CD14-positive monocyte (primary cell): ENCODE measurements around the gene STK32B. TPM values are rescaled to one million over a fixed set of nuclear protein-coding genes. Genes with fewer than 3 reads are reported as not detected.

Experiments
- DNase-seq, 3 donors: peaks; one replicate each; pipeline ENCODE4 v3.0.0-alpha.2; 2011 to 2022
- H2AFZ ChIP-seq: 2 replicates; pipeline ENCODE4 v1.6.0; 2012; ENCODE audit warnings: mild to moderate bottlenecking, low read depth, low read length, inconsistent platforms; ENCODE audit not compliant: insufficient read depth, poor library complexity, severe bottlenecking
- H3K27ac ChIP-seq, 2 donors: 1 replicate in 1 of 2; 2 replicates in 1 of 2; pipeline ENCODE4 v1.5.1; 2012 to 2013; ENCODE audit warnings: low read length in 2 of 2, control low read depth in 1 of 2, inconsistent platforms in 1 of 2, low read depth in 1 of 2, mild to moderate bottlenecking in 1 of 2
- H3K27me3 ChIP-seq, 2 donors: one replicate each; pipeline versions ENCODE4 v1.6.0 to v1.6.1; 2011 to 2013; ENCODE audit warnings: low read length in 2 of 2; ENCODE audit not compliant: control insufficient read depth in 2 of 2, insufficient read depth in 2 of 2
- H3K36me3 ChIP-seq, 2 donors: replicated peaks in 1 of 2; 1 replicate in 1 of 2; 2 replicates in 1 of 2; pipeline versions ENCODE4 v1.5.1 to v1.6.1; 2012 to 2013; ENCODE audit warnings: low read length in 2 of 2, control low read depth in 1 of 2, inconsistent platforms in 1 of 2, mild to moderate bottlenecking in 1 of 2; ENCODE audit not compliant: insufficient read depth in 2 of 2, control insufficient read depth in 1 of 2
- H3K4me1 ChIP-seq, 2 donors: 1 replicate in 1 of 2; 2 replicates in 1 of 2; pipeline versions ENCODE4 v1.5.1 to v1.6.1; 2012 to 2013; ENCODE audit warnings: low read length in 2 of 2, control low read depth in 1 of 2, inconsistent platforms in 1 of 2, mild to moderate bottlenecking in 1 of 2, moderate library complexity in 1 of 2; ENCODE audit not compliant: insufficient read depth in 2 of 2, control insufficient read depth in 1 of 2
- H3K4me2 ChIP-seq: replicated peaks from 2 replicates; pipeline ENCODE3; 2012; ENCODE audit warnings: low read length, moderate library complexity, mild to moderate bottlenecking; ENCODE audit not compliant: poor library complexity, severe bottlenecking; ENCODE audit errors: extremely low read depth
- H3K4me3 ChIP-seq, 3 experiments: fragments of 200-600 bp in 1 of 3; sonication (generic) in 1 of 3; replicated peaks in 1 of 3; 1 replicate in 2 of 3; 2 replicates in 1 of 3; pipeline ENCODE4 v1.5.1; 2011 to 2013; ENCODE audit warnings: low read length in 3 of 3, mild to moderate bottlenecking in 3 of 3, control low read depth in 2 of 3, low read depth in 2 of 3, inconsistent platforms in 1 of 3, moderate library complexity in 1 of 3
- H3K79me2 ChIP-seq: 2 replicates; pipeline ENCODE4 v1.6.0; 2012; ENCODE audit warnings: mild to moderate bottlenecking, control low read depth, inconsistent platforms, low read length, moderate library complexity; ENCODE audit not compliant: insufficient read depth
- H3K9ac ChIP-seq: 2 replicates; pipeline ENCODE4 v1.6.0; 2017; ENCODE audit warnings: low read length, mild to moderate bottlenecking; ENCODE audit not compliant: insufficient read depth, poor library complexity, severe bottlenecking
- H3K9me3 ChIP-seq, 2 donors: replicated peaks in 1 of 2; 1 replicate in 1 of 2; 2 replicates in 1 of 2; pipeline versions ENCODE4 v1.5.1 to v1.6.1; 2012 to 2013; ENCODE audit warnings: low read length in 2 of 2, control low read depth in 1 of 2; ENCODE audit not compliant: control insufficient read depth in 1 of 2, insufficient read depth in 1 of 2
- H4K20me1 ChIP-seq: 2 replicates; pipeline ENCODE4 v1.6.0; 2012; ENCODE audit warnings: mild to moderate bottlenecking, low read length, control low read depth, moderate library complexity; ENCODE audit not compliant: insufficient read depth
- H3K27ac Mint-ChIP-seq, 7 donors: one replicate each; pipeline ENCODE4 v1.8.0; 2020; ENCODE audit warnings: mild to moderate bottlenecking in 7 of 7, mixed read lengths in 7 of 7, moderate library complexity in 6 of 7, inconsistent platforms in 2 of 7
- H3K27me3 Mint-ChIP-seq, 3 donors: one replicate each; pipeline ENCODE4 v1.8.0; 2021 to 2022; ENCODE audit warnings: low read depth in 3 of 3, mild to moderate bottlenecking in 3 of 3, mixed read lengths in 3 of 3, moderate library complexity in 3 of 3, inconsistent platforms in 1 of 3
- H3K36me3 Mint-ChIP-seq, 2 donors: one replicate each; pipeline ENCODE4 v1.8.0; 2020; ENCODE audit warnings: mixed read lengths in 2 of 2, inconsistent platforms in 1 of 2, mild to moderate bottlenecking in 1 of 2
- H3K4me1 Mint-ChIP-seq: one replicate; pipeline ENCODE4 v1.8.0; 2020; ENCODE audit warnings: mild to moderate bottlenecking, mixed read lengths
- H3K4me3 Mint-ChIP-seq, 2 donors: one replicate each; pipeline ENCODE4 v1.8.0; 2020; ENCODE audit warnings: mild to moderate bottlenecking in 2 of 2, mixed read lengths in 2 of 2, moderate library complexity in 1 of 2
- H3K9me3 Mint-ChIP-seq, 7 donors: one replicate each; pipeline ENCODE4 v1.8.0; 2020 to 2022; ENCODE audit warnings: mixed read lengths in 7 of 7, mild to moderate bottlenecking in 6 of 7, moderate library complexity in 6 of 7, inconsistent platforms in 2 of 7
- WGBS: methylation state at CpG from one replicate; pipeline ENCODE4 v1.1.5; 2013; ENCODE audit warnings: missing lambda C conversion rate; ENCODE audit not compliant: insufficient coverage; 5-methylcytosine and 5-hydroxymethylcytosine counted together
- intact Hi-C, 2 donors: fragments of 100-400 bp; cut with micrococcal nuclease; formaldehyde crosslinking; loops; one replicate each; pipeline versions ENCODE4 v1.15.0 to v1.15.1; 2023
- polyA plus RNA-seq, 3 donors: library from polyadenylated mRNA; depleted of rRNA in 1 of 3; unstranded in 2 of 3; stranded (reverse) in 1 of 3; fragments of 300-500 nt in 2 of 3; fragments of >200 nt in 1 of 3; fragmentation: Illumina TruSeq in 2 of 3; gene quantifications; 1 replicate in 2 of 3; 2 replicates in 1 of 3; pipeline ENCODE4 v1.2.3, GENCODE V29; 2012 to 2021
- TF ChIP-seq, protein P1 (sequence below): fragments of 200-600 bp; IDR thresholded peaks from one replicate; pipeline ENCODE4 v1.8.0; 2022; ENCODE audit warnings: antibody characterized with exemption, mild to moderate bottlenecking

The STK32B gene
- polyA plus RNA-seq, 3 donors, result 0.61 to 1.7 (median 0.75) TPM

DNA sequence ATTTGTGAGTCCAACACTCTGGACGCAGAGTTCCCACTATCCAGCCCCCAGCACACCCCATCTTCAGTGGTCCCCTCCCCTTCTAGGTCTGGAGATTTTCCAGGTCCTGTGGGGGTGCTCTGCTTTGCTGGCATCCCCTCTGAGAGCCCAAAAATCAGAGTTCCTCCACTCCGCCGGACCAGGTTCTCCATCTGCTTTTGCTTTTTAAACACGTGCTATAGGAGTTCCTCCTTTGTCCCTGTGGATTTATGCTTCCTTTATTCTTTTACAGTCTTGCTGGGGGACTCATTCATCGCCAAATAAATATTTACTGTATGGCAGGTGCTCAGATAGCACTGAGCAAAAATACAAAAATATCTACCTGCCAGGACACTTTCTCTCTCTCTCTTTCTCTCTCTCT lies 324.7 kb downstream of the STK32B start:
- no peak for DNase-seq
- no peak overlapping the region for H3K4me2 ChIP-seq
- H3K9me3 ChIP-seq, result peaks cover 5 to 23% of the 10 kb centered on the region in 2 donors
- 100% methylated on average over 1 of the region's 5 CpGs for WGBS
- H3K79me2 ChIP-seq, result no peaks in the 10 kb centered on the region
- intact Hi-C loops, result no loop called here
- no peaks in the 10 kb centered on the region for H3K36me3 Mint-ChIP-seq
- H3K4me1 Mint-ChIP-seq, result no peaks in the 10 kb centered on the region
- no peak overlapping the region for H3K9ac ChIP-seq
- H3K36me3 ChIP-seq, result no peaks in the 10 kb centered on the region
- H4K20me1 ChIP-seq, result no peaks in the 10 kb centered on the region
- no peaks in the 10 kb centered on the region for H3K4me1 ChIP-seq
- H3K27me3 ChIP-seq, result no peaks in the 10 kb centered on the region
- no peak overlapping the region for H3K27ac ChIP-seq
- H3K9me3 Mint-ChIP-seq, result peaks cover 10 to 35% (median 15%) of the 10 kb centered on the region in 7 donors
- peaks cover 0 to 2% (median 0%) of the 10 kb centered on the region in 3 donors for H3K27me3 Mint-ChIP-seq
- H3K4me3 Mint-ChIP-seq, result no peak overlapping the region
- H3K4me3 ChIP-seq, result no peak overlapping the region
- no peak overlapping the region for H2AFZ ChIP-seq
- H3K27ac Mint-ChIP-seq, result no peak overlapping the region
- TF ChIP-seq, protein P1, sequence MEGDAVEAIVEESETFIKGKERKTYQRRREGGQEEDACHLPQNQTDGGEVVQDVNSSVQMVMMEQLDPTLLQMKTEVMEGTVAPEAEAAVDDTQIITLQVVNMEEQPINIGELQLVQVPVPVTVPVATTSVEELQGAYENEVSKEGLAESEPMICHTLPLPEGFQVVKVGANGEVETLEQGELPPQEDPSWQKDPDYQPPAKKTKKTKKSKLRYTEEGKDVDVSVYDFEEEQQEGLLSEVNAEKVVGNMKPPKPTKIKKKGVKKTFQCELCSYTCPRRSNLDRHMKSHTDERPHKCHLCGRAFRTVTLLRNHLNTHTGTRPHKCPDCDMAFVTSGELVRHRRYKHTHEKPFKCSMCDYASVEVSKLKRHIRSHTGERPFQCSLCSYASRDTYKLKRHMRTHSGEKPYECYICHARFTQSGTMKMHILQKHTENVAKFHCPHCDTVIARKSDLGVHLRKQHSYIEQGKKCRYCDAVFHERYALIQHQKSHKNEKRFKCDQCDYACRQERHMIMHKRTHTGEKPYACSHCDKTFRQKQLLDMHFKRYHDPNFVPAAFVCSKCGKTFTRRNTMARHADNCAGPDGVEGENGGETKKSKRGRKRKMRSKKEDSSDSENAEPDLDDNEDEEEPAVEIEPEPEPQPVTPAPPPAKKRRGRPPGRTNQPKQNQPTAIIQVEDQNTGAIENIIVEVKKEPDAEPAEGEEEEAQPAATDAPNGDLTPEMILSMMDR, result no peak

DNA sequence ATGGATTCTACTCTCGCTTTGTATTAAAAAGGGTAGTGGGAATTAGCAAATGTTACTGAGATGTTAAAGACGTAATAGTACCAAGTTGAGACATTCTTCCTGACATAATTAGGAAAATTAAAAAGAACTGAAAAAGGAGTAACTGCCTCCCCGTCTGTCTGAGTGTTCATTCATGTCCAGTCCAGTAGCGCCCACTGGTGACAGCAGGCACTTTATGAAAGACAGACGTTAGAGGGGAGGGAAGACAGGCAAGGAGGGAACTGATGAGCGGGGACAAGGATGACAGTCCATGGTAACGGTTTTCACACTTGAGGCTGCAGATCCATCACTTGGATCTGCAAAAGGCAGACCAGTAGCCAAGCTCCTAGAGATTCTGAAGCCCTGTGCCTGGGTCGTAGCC lies 326.7 kb downstream of the STK32B start:
- TF ChIP-seq, protein P1, result no peak
- intact Hi-C loops, result no loop called here
- no peak overlapping the region for H3K4me3 Mint-ChIP-seq
- H3K36me3 Mint-ChIP-seq, result no peaks in the 10 kb centered on the region
- peaks cover 10 to 31% (median 15%) of the 10 kb centered on the region in 7 donors for H3K9me3 Mint-ChIP-seq
- no peaks in the 10 kb centered on the region for H3K36me3 ChIP-seq
- H2AFZ ChIP-seq, result no peak overlapping the region
- H3K27ac Mint-ChIP-seq, result no peak overlapping the region
- H3K79me2 ChIP-seq, result no peaks in the 10 kb centered on the region
- H3K4me1 Mint-ChIP-seq, result no peaks in the 10 kb centered on the region
- H3K27me3 ChIP-seq, result no peaks in the 10 kb centered on the region
- no peak overlapping the region for H3K9ac ChIP-seq
- H3K9me3 ChIP-seq, result peaks cover 5 to 23% of the 10 kb centered on the region in 2 donors
- no peak for DNase-seq
- no peak overlapping the region for H3K27ac ChIP-seq
- H3K4me2 ChIP-seq, result no peak overlapping the region
- H3K4me3 ChIP-seq, result no peak overlapping the region
- no peaks in the 10 kb centered on the region for H3K27me3 Mint-ChIP-seq
- H4K20me1 ChIP-seq, result no peaks in the 10 kb centered on the region
- H3K4me1 ChIP-seq, result no peaks in the 10 kb centered on the region
- WGBS, result 98% methylated on average over 5 of the region's 8 CpGs
